HG03064 (cell line): ENCODE data around the gene ASB8.
"Not testable (repeated sequence)": the region's sequence is repeated elsewhere in the genome, so short reads cannot be mapped to it uniquely, and the experiment has no call there.

Source experiments
- ATAC-seq: cut with Tn5 transposase; IDR thresholded peaks from one replicate; pipeline ENCODE4 v1.9.1; 2021; ENCODE audit warnings: low read depth; ENCODE audit not compliant: unreplicated experiment

The ASB8 gene

DNA sequence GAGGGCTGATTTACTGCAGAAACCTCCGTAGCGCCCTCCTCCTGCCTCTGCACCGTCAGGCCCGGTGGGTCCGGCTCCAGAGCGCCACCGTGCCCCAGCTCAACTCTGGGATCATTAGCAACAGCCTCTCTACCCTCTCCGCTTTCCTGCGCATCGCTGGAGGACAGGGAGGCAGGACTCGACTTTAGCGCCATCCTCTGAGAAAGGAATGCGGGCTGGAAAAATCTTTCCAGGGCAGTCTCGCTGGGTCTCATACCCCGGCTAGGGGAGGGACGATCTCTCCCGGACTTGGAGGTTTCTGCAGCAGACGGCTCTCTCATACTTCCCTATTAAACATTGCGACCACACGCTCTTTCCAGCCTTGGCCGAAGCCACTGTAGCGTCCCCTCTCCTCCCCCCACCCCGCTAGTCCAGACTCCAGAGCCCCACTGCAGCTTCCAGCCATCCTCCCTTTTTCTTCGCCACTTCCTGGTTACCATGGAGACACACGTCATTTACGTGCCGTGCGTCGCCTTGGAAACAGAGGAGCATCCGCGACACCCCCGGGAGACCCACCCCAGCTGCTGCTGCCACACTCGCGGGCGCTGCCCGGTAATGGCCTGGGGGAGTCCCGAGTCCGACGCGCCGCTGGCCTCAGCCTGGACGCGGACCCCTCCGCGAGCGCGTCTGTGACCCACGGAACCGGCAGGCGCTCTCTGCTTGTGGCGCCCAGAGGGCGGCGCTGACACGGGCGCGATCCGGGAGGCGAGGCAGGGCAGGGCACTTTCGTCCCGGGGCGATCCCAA, 26.0 kb upstream of the ASB8 start, which contains the start of gene CCDC184:
Gene CCDC184, plus strand, starts transcription at position 554 of the 785 bp plus-strand sequence. CDS start 479 bp downstream, outside the sequence.
- peak; percentile 65 for ATAC-seq

DNA sequence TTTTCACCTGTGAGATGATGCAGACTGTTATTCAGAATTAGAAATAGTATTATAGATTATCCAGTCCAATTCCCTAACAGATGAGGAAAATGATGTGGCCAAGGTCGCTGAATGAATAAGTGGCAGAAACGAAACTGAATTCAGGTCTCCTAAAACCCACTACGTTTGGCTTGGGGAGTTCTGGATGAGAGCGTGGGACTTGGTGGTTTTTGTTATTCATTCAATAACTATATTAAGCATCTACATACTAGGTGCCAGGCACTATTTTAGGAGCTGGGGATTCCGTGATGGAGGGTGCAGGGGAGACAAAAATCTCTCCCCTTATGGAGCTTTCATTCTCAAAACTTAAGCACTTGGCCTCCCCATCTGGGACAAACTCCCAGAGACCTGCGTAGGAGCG, 25.3 kb upstream of the ASB8 start:
- ATAC-seq = no peak

DNA sequence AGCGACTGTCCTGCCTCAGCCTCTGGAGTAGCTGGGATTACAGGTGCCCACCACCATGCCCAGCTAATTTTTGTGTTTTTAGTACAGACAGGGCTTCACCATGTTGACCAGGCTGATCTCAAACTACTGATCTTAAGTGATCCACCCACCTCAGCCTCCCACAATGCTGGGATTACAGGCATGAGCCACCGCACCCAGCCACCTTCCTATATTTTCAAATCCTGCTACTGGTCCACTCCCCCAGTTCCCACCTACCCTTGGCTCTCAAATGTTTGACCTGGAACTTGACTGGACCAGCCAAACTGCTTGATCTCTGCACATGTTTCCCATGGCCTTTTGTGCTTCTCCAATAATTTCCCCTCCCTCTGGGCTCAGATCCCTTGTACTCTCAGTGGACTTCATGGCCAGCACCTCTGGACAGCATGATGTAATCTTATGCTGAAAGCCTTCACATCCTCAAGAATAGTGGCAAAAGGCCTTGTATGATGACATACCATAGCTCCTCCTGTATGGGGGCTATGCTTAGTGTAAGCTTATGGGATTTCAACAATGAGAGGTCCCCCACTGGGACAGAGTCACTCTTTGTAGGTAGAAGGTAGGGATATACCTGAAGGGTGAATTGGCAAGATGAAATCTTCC, 23.7 kb upstream of the ASB8 start:
- no peak for ATAC-seq

DNA sequence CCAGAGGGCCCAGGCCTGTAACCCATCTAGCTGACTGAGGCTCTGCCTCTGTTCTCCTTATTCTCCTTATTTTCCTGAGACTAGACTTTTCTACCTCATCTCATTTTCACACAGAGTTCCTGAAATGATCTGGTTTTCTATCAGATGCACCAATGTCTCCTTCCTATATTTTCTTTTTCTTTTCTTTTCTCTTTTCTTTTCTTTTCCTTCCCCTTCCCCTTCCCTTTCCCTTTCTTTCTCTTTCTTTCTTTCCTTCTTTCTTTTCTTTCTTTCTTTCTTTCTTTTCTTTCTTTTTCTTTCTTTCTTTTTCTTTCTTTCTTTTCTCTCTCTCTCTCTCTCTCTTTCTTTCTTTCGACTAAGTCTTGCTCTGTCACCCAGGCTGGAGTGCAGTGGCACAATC, 23.1 kb upstream of the ASB8 start:
- ATAC-seq = no peak

DNA sequence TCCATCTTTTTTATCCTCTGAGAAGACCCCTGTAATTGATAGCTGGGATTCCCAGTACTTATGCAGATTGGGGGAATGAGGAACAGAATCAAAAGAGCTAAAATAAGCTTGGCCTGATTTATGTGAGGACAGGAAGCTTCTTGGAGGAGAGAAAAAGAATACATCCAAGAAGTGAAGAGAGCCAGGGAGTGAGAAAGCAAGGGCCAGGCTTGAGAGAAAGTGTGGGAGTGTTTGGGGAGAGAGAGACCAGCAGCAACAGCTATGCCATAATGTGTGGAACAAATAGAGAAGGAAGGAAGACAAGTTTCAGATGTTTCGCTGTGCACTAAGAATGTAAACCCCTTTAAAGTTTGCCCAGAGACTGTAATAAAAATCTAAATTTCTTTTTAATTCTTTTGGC, 22.2 kb upstream of the ASB8 start:
- no peak for ATAC-seq

DNA sequence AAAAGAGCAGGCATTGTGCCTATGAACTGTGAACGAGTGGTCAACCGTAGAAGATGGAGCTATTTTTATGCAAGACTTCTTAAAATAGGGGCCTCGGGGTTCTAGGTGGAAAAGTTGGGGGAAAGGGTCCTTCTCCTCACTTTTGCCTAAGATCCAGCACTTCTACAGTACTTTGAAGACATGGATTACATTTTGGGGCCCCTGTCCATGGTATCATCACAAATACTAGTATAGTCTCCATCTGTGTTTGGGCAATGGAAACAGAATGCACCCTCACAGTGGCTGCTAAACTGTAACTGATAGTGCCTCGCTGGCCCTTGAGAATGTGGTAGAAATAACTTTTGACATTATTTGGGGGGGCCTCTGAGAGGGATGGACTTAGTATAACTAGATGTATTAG, 20.7 kb upstream of the ASB8 start:
- no peak for ATAC-seq

DNA sequence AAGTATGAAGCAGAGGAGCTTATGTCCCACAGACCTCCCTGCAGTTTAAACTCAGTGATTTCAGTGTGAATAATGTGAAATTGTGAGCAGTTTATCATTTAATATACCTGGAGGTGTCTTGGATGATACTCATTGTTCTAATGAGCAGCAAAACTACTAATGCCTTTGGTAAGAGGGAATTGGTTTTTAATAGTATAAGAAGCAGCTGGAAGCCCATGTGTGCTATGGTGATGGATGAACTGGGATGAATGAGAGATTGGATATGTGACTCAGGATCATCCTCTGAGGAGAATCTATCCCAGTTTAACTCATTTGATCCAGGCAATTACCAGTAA, 19.1 kb upstream of the ASB8 start:
- ATAC-seq = no peak

DNA sequence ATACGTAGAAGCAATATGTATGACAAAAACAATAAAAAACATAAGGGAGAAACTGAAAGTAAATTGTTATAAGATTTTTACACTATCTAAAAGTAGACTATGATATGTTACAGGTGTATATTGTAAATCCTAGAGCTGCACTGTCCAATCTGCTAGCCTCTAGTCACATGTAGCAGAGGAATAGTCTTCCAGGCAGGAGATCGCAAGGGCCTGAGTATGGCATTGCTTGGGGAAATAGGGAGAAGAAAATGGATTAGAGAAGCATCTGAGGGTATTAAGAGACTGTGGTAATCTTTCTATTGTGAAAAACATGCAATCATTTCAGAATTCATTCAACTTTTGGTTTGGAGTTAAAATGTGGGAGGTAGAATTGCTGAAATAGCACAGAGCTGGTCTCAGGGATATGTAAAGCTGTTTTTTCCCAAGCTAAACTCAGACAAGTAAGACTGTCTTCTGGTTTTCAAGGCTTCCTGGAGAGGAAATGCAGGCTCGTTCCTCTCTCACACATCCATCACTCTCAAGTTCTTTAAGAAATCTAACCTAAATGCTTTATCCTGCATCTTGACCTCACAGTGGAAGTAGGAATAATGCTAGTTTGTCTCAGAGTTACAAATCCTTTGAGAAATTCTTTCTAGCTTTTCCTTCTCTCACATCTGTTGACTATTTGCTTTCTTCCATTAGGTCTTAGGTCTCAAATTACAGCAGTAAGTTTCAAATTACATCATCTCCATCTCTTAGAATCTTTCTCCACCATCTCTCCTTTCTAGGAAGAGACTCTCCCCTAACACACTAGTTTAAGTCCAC, 18.5 kb upstream of the ASB8 start:
- ATAC-seq = no peak

DNA sequence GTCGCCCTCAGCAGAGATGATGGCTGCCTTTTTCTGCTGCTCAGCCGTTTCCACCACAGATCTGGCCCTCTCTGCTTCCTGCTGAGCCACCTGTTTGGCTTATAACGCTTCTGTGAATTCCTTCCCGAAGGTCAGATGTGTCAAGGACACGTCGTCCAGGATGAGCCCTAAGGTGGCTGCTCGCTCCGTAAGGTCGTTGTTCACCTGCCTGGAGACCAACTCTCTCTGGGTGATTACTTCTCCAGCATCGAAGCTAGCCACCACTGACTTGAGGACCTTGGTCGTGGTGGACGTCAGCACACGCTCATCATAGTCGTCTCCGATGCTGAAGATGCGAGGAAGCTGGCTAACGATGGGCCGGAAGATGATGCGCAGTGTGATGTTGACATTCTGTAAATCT, 11.7 kb upstream of the ASB8 start:
- ATAC-seq = no peak

DNA sequence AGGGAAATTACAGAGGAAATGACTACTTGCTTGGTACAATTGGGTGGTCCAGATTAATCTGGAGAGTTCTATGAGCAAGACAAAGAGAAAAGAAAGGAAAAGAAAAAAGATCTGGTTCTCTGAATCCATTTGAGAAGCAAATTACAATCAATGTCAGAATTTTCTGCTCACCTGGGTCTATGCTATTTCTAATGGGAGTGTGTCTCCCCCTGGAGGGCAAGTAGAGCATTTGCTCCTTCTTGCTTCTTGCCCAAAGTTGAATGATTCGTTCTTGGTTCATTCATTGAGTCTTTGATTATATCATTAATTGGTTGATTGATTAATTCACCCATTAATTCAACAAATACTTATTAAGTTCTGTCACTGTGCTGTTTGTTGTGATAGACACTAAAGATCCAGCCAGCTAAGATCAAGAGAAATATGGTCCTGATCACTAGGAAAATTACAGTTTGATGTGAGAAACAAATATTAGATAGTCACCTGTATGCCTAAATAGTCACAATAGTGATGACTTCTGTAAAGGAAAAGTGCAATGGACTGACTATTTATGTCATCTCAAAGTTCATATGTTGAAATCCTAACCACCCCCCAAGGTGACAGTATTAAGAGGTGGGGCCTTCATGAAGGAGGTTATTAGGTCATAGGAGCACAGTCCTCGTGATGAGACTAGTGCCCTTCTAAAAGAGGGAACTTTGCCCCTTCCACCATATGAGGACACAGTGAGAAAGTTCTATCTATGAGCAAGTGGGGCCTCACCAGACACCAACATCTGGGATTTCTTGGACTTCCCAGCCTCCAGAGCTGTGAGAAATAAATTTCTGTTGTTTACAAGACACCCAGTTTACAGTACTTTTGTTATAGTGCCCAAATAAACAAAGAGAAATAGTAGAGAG, 8.0 kb upstream of the ASB8 start:
- ATAC-seq = no peak

DNA sequence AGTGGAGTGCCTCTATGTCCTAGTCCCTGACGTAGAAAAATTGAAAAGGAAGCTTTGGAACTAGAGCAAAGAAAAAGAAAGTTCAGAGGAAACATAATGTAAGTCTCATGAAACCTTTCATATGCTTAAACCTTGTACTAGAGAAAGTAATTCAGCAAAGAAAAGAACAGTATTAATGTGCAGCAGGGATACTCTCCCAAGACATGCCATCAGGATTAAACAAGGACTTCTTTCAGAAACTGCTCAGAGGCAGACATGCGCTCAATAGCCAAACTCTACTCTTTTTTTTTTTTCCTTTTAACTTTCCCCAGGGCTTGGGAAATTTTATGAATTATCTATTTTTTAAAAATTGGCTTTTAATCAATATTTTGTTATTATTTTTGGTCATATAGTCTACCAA, 7.1 kb upstream of the ASB8 start:
- ATAC-seq = no peak

DNA sequence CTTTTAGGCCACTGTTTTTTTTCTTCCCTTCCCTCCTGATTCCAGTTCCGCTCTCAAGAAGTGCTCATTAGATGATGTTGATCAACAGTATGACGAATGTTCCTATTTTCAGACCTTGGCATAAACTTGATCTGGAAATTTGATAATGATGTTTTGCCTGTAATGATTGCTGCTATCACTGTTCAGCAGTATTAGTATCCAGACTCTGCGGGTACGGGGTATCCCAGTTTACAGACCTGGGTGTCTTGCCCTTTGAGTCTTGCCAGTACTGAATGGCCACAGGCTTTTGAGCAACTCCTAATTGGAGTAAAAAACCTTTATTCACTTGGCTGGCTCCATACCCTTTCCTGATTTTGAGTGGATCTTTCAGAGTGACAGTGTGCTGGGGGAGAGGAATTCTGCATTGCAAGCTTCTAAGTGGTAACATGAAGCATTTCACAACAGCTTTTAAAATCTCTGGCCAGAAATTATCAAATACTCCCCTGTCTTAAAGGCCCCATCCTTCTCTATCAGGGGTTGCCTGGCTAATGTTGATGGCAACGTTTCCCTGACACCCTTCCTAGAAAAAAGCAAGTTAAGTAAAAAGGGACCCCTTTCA, 5.9 kb upstream of the ASB8 start:
- ATAC-seq = no peak

DNA sequence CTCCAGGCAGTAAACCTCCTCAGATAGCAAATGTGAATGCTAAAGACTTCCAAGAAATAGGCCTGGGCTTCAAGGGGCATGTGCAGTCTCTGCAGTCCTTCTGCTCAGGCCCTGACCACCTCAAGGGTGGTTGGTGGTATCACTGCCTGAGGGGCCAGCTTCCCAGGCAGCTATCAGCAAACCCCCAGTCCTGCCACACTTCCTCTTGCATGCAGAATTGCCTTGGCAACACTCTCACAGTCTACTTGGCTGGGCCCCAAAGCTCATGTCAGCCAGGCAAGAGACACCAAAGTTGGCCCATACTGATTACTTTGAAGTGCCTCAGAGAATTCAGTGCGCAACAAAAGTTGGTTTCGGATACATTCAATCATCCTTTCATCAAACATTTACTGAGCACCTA, 3.5 kb upstream of the ASB8 start:
- ATAC-seq = no peak

DNA sequence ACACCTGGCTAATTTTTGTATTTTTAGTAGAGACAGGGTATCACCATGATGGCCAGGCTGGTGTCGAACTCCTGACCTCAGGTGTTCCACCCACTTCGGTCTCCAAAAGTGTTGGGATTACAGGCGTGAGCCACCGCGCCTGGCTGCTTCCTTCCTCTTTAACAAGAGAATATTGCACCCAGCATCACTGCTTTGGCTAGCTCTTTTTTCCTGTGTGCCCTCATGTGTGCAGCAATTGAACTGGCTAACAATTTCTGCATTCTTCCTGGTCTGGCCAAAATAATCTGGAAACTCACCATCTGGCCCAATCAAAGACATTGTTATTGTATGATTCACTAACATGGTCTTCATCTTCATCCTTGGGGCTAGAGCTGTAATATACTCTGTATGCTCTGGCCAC, 2.7 kb upstream of the ASB8 start:
- ATAC-seq = no peak

DNA sequence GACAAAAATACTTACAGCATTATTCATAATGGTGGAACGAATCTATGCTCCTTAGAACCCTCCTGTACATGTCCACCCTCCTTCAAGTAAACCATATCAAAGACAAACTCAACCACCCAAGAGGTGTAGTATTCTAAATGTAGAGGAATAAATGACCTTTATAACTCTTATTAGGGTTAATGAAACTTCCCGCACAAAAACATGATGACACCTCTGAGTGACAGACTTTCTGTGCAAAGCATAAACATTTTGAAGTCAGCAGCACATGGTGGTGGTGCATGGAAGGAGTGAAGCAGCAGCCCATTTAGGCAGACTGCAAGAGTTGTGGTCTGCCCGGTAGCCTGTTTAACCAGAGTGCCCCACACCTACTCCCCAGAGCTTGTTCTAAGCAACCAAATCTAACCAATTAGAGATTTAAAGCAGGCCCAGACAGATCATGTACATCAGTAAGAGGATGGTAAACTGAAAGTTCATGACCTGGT, 615 bp upstream of the ASB8 start:
- no peak for ATAC-seq

DNA sequence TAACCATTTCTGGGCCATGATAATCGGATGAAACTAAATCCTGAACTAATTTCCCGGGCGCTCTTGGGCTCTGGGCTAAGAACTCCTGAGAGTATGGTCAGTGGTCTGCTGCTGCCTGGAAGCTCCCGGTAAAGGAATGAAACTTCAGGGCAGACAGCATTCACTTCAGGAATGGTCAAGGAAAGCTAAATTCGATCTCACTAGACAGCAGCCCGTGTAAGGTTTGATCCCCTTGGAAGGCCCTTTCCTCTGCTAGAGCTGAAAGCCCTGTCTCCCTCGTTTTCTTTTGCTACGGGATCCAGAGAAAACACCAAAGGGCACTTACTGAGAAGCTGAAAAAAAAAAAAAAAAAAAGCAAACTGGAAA, 680 bp downstream of the ASB8 start:
- no peak for ATAC-seq

DNA sequence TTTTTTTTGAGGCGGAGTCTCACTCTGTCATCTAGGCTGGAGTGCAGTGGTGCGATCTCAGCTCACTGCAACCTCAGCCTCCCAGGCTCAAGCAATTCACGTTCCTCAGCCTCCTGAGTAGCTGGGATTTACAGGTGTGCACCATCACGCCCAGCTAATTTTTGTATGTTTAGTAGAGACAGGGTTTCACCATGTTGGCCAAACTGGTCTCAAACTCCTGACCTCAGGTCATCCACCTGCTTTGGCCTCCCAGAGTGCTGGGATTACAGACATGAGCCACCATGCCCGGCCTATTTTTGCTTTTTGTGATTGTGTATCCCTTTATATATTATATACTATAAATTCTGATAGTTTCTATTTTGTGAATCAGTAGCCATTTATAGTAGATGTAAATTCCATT, 1.5 kb downstream of the ASB8 start:
- ATAC-seq = not testable (repeated sequence)

DNA sequence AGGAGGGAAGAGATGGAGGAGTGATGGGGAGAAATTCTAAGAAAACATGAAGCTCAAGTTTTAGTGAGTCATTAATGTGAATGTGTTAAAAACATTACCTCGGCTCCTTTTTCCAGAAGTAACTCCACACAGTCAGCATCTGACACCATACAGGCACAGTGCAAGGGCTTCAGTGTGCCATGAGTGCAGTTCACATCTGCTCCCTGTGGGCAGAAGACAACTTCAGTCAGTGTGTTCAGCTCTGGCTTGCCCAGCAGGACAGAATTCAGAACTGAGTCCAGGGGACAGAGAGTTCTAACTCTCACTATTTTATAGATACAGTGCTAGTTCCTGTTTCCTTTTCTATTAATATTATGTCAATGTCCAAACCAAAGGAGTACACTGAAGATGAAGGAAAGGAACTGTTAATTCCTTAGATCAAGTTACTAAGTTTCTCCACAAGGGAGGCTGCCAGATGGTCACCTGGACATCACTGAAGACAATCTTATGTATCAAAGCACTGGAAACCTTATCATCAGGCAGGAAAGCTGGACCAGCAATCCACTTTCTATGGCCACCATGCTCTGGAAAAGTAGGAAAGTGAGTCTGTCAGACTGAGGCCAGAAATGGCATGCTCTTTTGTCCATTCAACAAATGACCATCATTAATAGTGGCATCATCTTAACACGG, 6.1 kb downstream of the ASB8 start:
- no peak for ATAC-seq

DNA sequence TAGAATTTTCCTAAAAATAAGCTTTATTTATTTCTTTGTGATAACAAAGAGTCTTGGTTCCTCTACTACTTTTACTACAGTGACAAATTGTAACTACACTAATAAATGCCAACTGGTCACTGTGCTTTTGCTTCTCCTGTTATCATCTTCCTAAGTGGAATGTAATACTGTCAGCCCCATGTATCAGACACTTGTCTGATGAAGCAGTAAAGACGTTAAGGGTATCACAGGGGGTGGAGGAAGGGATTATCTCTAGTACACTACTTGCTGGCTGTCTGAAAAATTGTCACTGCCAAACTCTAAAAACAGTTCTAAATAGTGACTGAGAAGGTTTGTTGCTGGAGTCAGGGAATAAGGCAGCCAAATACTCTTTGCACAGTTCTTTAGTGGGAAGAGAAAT, 11.3 kb downstream of the ASB8 start:
- no peak for ATAC-seq

DNA sequence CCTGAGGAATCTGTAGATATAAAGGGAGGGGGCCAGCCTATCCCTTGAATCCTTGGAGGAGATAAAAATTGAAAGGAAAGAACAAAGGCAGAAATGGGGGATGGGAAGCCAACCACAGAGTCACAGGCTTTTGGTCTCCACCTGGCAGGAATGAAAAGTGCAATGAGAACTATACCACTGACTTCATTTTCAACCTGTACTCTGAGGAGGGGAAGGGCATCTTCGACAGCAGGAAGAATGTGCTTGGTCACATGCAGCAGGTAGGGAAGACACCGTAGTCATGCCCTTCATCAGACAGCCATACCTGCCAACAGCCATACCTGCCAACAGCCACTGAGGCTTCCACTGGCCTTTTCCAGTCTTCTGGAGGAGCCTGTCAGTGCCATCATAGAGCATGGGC, 13.4 kb downstream of the ASB8 start:
- no peak for ATAC-seq
